K562 (cell line): ENCODE measurements around the gene ADAT3. TPM values are rescaled to one million over a fixed set of nuclear protein-coding genes. Genes with fewer than 3 reads are reported as not detected.
A peak's percentile ranks its signal among the peaks of the same experiment; 100 is the strongest.

Experiments
- E2F6 ChIP-seq, 2 experiments: IDR thresholded peaks; 2 replicates each; pipeline ENCODE4 v1.6.1; 2011; ENCODE audit warnings: borderline replicate concordance in 1 of 2, control low read depth in 1 of 2, low read depth in 1 of 2, low read length in 1 of 2, mild to moderate bottlenecking in 1 of 2, mixed read lengths in 1 of 2, moderate library complexity in 1 of 2; ENCODE audit not compliant: insufficient read depth in 1 of 2, insufficient read length in 1 of 2, poor library complexity in 1 of 2, severe bottlenecking in 1 of 2; ENCODE audit errors: extremely low read depth in 1 of 2
- MTA1 ChIP-seq: fragments of 450-650 bp; IDR thresholded peaks from 2 replicates; pipeline ENCODE4 v1.6.1; 2017; ENCODE audit warnings: borderline replicate concordance
- NONO ChIP-seq, 2 experiments: fragments of 200-400 bp in 1 of 2; fragments of 450-650 bp in 1 of 2; formaldehyde crosslinking in 1 of 2; IDR thresholded peaks; 2 replicates each; pipeline ENCODE4 v1.6.1; 2017; ENCODE audit warnings: low read depth in 2 of 2, mild to moderate bottlenecking in 2 of 2, moderate library complexity in 2 of 2, low read length in 1 of 2
- PRDM10 ChIP-seq: fragments of 450-650 bp; IDR thresholded peaks from 2 replicates; pipeline ENCODE4 v1.6.1; 2018; ENCODE audit not compliant: partially characterized antibody
- SLC30A9 ChIP-seq: fragments of 250-450 bp; sonication (Bioruptor Pico); IDR thresholded peaks from 2 replicates; pipeline ENCODE4 v1.8.0; 2022; ENCODE audit warnings: mild to moderate bottlenecking, moderate library complexity
- SMARCA4 ChIP-seq: fragments of 450-650 bp; IDR thresholded peaks from 2 replicates; pipeline ENCODE4 v1.6.1; 2016
- TEAD2 ChIP-seq: fragments of 450-650 bp; IDR thresholded peaks from 2 replicates; pipeline ENCODE4 v1.6.1; 2016; ENCODE audit warnings: missing genetic modification characterization, control low read depth, missing compliant biosample characterization
- ZBTB17 ChIP-seq: fragments of 450-650 bp; formaldehyde crosslinking; IDR thresholded peaks from 2 replicates; pipeline ENCODE4 v1.4.0; 2020; ENCODE audit warnings: mild to moderate bottlenecking
- ZBTB7A ChIP-seq: IDR thresholded peaks from 2 replicates; pipeline ENCODE4 v1.6.1; 2011; ENCODE audit warnings: low read depth, mild to moderate bottlenecking, low read length, moderate library complexity, borderline replicate concordance; ENCODE audit not compliant: control insufficient read depth
- ZNF140 ChIP-seq: fragments of 250-450 bp; sonication (Bioruptor Pico); IDR thresholded peaks from 2 replicates; pipeline ENCODE4 v1.8.0; 2021; ENCODE audit warnings: moderate library complexity, mild to moderate bottlenecking, inconsistent platforms
- ZNF445 ChIP-seq: fragments of 250-450 bp; sonication (Bioruptor Pico); IDR thresholded peaks from 2 replicates; pipeline ENCODE4 v1.4.0; 2020; ENCODE audit warnings: low read depth, mild to moderate bottlenecking, moderate library complexity
- ZNF583 ChIP-seq: fragments of 250-450 bp; sonication (Bioruptor Pico); IDR thresholded peaks from 2 replicates; pipeline ENCODE4 v1.4.0; 2020
- ZNF592 ChIP-seq: fragments of 450-650 bp; IDR thresholded peaks from 2 replicates; pipeline ENCODE4 v1.6.1; 2017; ENCODE audit warnings: antibody characterized with exemption, mild to moderate bottlenecking
- polyA plus RNA-seq, 8 experiments: library from polyadenylated mRNA; depleted of rRNA in 4 of 8; stranded (reverse) in 5 of 8; unstranded in 3 of 8; fragments of >200 nt; fragmentation: Nextera tagmentation in 2 of 8; fragmentation: Illumina TruSeq in 1 of 8; extraction: Ambion mirVana in 2 of 8; extraction: Trizol in 1 of 8; gene quantifications; 2 replicates each; pipeline versions ENCODE4 v1.2.1 to v1.2.3, GENCODE V29; 2011 to 2014; ENCODE audit warnings: inconsistent platforms in 1 of 8, missing spikeins in 1 of 8
- total RNA-seq, 7 experiments: library from RNA; depleted of rRNA in 6 of 7; stranded (reverse); fragments of >200 nt in 6 of 7; fragmentation: Illumina TruSeq in 2 of 7; extraction: Trizol in 2 of 7; gene quantifications; 2 replicates each; pipeline versions ENCODE4 v1.2.1 to v1.2.3, GENCODE V29; 2011 to 2021; ENCODE audit warnings: low replicate concordance in 1 of 7
- TF ChIP-seq, protein P1 (sequence below), 3 experiments: IDR thresholded peaks in 2 of 3; conservative IDR thresholded peaks in 1 of 3; 2 replicates each; pipeline ENCODE4 v1.5.1; 2011 to 2012; ENCODE audit warnings: low read length in 3 of 3, mild to moderate bottlenecking in 3 of 3, control low read depth in 2 of 3, improper control_type of control experiment in 1 of 3, inconsistent platforms in 1 of 3, low read depth in 1 of 3, mixed read lengths in 1 of 3, moderate library complexity in 1 of 3; ENCODE audit not compliant: insufficient read depth in 2 of 3

ADAT3 gene
- total and polyA plus RNA-seq, 9 of the 15 experiments (the other 6 are each of a cell fraction or from before 2014, with no cell fraction given): 0.67 to 15.6 (median 7.8) TPM; not detected in 4

DNA sequence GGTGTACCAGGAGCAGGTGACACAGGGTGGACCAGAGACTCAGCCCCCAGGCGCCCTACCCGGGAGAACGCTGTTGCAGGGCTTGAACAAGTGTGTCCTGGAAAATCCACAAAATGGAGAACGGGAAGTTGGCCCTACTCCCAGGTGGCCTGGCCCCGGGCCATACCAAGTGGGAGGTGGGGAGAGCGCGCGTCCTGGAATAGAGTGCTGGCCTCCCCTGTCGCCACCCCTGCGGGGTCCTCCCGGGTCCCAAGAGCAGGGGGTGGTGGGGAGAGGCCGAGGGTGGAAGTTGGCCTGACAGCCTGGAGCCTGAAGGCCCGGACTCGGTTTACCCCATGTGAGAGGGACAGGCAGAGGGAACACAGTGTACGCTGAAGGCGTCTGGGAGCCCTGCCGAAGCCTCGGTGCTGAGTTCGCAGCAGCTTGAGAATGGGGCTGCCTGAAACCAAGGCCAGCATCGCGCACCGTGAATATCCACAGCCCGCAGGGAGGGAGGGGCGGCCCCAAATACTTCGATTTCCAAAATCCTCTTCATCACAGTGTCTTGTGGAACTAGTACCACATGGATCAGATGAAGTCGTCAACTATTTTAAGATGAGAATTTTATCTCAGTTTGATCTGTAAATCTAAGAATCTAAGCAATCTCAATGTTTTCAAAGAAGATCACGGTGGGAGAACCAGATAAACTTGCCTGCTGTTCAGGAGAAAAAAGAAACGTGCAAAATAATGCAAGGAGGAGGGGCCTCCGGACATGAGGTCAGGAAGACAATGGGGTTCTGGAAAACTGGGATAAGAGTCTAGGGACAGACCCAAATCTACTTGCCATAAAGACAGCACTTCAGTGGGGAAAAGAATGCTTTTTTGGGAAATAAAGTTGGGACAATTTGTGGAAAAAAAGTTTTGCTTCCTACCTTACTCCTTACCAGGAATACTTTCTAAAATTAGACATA lies 31.4 kb upstream of the ADAT3 start (continued):
- TF ChIP-seq PRDM10 (peak; percentile 98), ZNF583 (0 out of 2 replicates have a peak, but pooled peaks have one; percentile 23), TEAD2 (tag) (no peak), SLC30A9 (no peak), ZNF592 (0 out of 2 replicates have a peak, but pooled peaks have one; percentile 57), ZNF445 (CRISPR knock-in tag) (no peak), MTA1 (no peak), NONO (IDR thresholded peaks at IDR 0.05; ENCODE audit: low read depth in 2 of 2, low read length in 1 of 2) (peak in 1 of 2 experiments; percentile 87; a peak in 2 of 4 replicates), ZBTB17 (CRISPR knock-in tag) (0 out of 2 replicates have a peak, but pooled peaks have one; percentile 11), ZNF140 (CRISPR knock-in tag) (no peak), E2F6 (IDR thresholded peaks at IDR 0.05; ENCODE audit: borderline replicate concordance in 1 of 2, extremely low read depth in 1 of 2, insufficient read depth in 1 of 2, insufficient read length in 1 of 2, low read depth in 1 of 2, low read length in 1 of 2, poor library complexity in 1 of 2, severe bottlenecking in 1 of 2) (peak in 1 of 2 experiments; percentile 20), ZBTB7A (peak; percentile 56; the same call in 1 of the 2 replicates), SMARCA4 (no peak; the same call in 1 of the 2 replicates)
- TF ChIP-seq, protein P1, sequence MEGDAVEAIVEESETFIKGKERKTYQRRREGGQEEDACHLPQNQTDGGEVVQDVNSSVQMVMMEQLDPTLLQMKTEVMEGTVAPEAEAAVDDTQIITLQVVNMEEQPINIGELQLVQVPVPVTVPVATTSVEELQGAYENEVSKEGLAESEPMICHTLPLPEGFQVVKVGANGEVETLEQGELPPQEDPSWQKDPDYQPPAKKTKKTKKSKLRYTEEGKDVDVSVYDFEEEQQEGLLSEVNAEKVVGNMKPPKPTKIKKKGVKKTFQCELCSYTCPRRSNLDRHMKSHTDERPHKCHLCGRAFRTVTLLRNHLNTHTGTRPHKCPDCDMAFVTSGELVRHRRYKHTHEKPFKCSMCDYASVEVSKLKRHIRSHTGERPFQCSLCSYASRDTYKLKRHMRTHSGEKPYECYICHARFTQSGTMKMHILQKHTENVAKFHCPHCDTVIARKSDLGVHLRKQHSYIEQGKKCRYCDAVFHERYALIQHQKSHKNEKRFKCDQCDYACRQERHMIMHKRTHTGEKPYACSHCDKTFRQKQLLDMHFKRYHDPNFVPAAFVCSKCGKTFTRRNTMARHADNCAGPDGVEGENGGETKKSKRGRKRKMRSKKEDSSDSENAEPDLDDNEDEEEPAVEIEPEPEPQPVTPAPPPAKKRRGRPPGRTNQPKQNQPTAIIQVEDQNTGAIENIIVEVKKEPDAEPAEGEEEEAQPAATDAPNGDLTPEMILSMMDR (IDR thresholded peaks at IDR 0.05 in 2 of 3, conservative IDR thresholded peaks at IDR 0.05 in 1 of 3; ENCODE audit: insufficient read depth in 2 of 3, low read depth in 1 of 3, low read length in 3 of 3): no peak
